Measurements from ENCODE around the gene USP24. TPM values are rescaled to one million over a fixed set of nuclear protein-coding genes. Genes with fewer than 3 reads are reported as not detected.
A peak's percentile ranks its signal among the peaks of the same experiment; 100 is the strongest.

USP24 gene
- total RNA-seq, 1 experiment from 2014 or later = 38.5 TPM

GRCh38 chr1:55155522-55155921 lies 59.6 kb downstream of the USP24 start:
- H3K4me1 ChIP-seq (ENCODE audit: insufficient read depth, low read length) = no peaks in the 10 kb centered on the region
- no peak overlapping the region for H3K4me3 ChIP-seq (ENCODE audit: low read length)
- no peak overlapping the region for H3K27ac ChIP-seq (ENCODE audit: low read length)
- ATAC-seq (no peak; the same call in 1 of the 2 replicates), DNase-seq (peak; percentile 50)
- H3F3A ChIP-seq (ENCODE audit: low read length, unreplicated experiment) = no peaks in the 10 kb centered on the region
- TF ChIP-seq EZH2 (IDR thresholded peaks at IDR 0.05; ENCODE audit: low read length, unreplicated experiment) = no peak
- no peak for TF ChIP-seq EZH2phosphoT487 (IDR thresholded peaks at IDR 0.05; ENCODE audit: borderline replicate concordance, low read length)
- TF ChIP-seq CTCF (conservative IDR thresholded peaks at IDR 0.05; ENCODE audit: low read depth, low read length) = no peak
- peaks cover 59% of the 10 kb centered on the region; the same call in 1 of the 2 replicates for H3K36me3 ChIP-seq (ENCODE audit: low read depth, low read length)
- POLR2A ChIA-PET (ENCODE audit: unreplicated experiment) = no interaction called here
- no peak overlapping the region for H3K9ac ChIP-seq (ENCODE audit: low read length)
- no peaks in the 10 kb centered on the region for H3K9me2 ChIP-seq (replicated peaks; ENCODE audit: low read length)
- CTCF ChIA-PET = no interaction called here
- H2AFZ ChIP-seq (ENCODE audit: low read length) = no peak overlapping the region
- no peak overlapping the region for H3K4me2 ChIP-seq (ENCODE audit: low read length)
- intact Hi-C loops (cut with micrococcal nuclease) = no loop called here
- no peaks in the 10 kb centered on the region for H4K20me1 ChIP-seq (ENCODE audit: low read length)
- H3K79me2 ChIP-seq (ENCODE audit: low read length) = no peaks in the 10 kb centered on the region
- no TSS peak for BruUV-seq (replicated peaks)
- H3K9me3 ChIP-seq (ENCODE audit: low read length) = no peaks in the 10 kb centered on the region
- H3K27me3 ChIP-seq (ENCODE audit: low read length) = no peaks in the 10 kb centered on the region

GRCh38 chr1:55154616-55155015 lies 60.5 kb downstream of the USP24 start:
- intact Hi-C loops (cut with micrococcal nuclease) = no loop called here
- TF ChIP-seq EZH2 (IDR thresholded peaks at IDR 0.05; ENCODE audit: low read length, unreplicated experiment) (no peak), CTCF (conservative IDR thresholded peaks at IDR 0.05; ENCODE audit: low read depth, low read length) (no peak), EZH2phosphoT487 (IDR thresholded peaks at IDR 0.05; ENCODE audit: borderline replicate concordance, low read length) (no peak)
- H3K36me3 ChIP-seq (ENCODE audit: low read depth, low read length) = peaks cover 54% of the 10 kb centered on the region; the same call in 1 of the 2 replicates
- BruUV-seq (replicated peaks) = no TSS peak
- H3K9ac ChIP-seq (ENCODE audit: low read length) = no peak overlapping the region
- no peak overlapping the region for H3K4me2 ChIP-seq (ENCODE audit: low read length)
- H3K79me2 ChIP-seq (ENCODE audit: low read length) = no peaks in the 10 kb centered on the region
- H3K9me3 ChIP-seq (ENCODE audit: low read length) = no peaks in the 10 kb centered on the region
- H3K27me3 ChIP-seq (ENCODE audit: low read length) = no peaks in the 10 kb centered on the region
- H3F3A ChIP-seq (ENCODE audit: low read length, unreplicated experiment) = no peaks in the 10 kb centered on the region
- no peaks in the 10 kb centered on the region for H4K20me1 ChIP-seq (ENCODE audit: low read length)
- H3K4me3 ChIP-seq (ENCODE audit: low read length) = no peak overlapping the region
- no peaks in the 10 kb centered on the region for H3K4me1 ChIP-seq (ENCODE audit: insufficient read depth, low read length)
- CTCF ChIA-PET = no interaction called here
- no peak overlapping the region for H3K27ac ChIP-seq (ENCODE audit: low read length)
- no peaks in the 10 kb centered on the region for H3K9me2 ChIP-seq (replicated peaks; ENCODE audit: low read length)
- DNase-seq (no peak), ATAC-seq (no peak)
- POLR2A ChIA-PET (ENCODE audit: unreplicated experiment) = no interaction called here
- H2AFZ ChIP-seq (ENCODE audit: low read length) = no peak overlapping the region

GRCh38 chr1:55153031-55153430 lies 62.1 kb downstream of the USP24 start:
- CTCF ChIA-PET = interaction anchor here (1.0 kb wide), 1 partner anchor 9 kb away, joined by 3 read pairs; no protein-coding TSS in a partner anchor
- DNase-seq = no peak
- POLR2A ChIA-PET (ENCODE audit: unreplicated experiment) = no interaction called here

More at GRCh38 chr1:55153031-55153430, 62.1 kb downstream of the USP24 start:
- ATAC-seq = no peak
- Histone ChIP-seq H3K79me2 (ENCODE audit: low read length) (no peaks in the 10 kb centered on the region), H3F3A (ENCODE audit: low read length, unreplicated experiment) (no peaks in the 10 kb centered on the region), H3K27ac (ENCODE audit: low read length) (no peak overlapping the region), H3K4me3 (ENCODE audit: low read length) (no peak overlapping the region), H2AFZ (ENCODE audit: low read length) (no peak overlapping the region), H3K9me3 (ENCODE audit: low read length) (no peaks in the 10 kb centered on the region), H3K4me2 (ENCODE audit: low read length) (no peak overlapping the region), H3K36me3 (ENCODE audit: low read depth, low read length) (peaks cover 41% of the 10 kb centered on the region), H3K9me2 (replicated peaks; ENCODE audit: low read length) (no peaks in the 10 kb centered on the region), H3K4me1 (ENCODE audit: insufficient read depth, low read length) (no peaks in the 10 kb centered on the region), H3K9ac (ENCODE audit: low read length) (no peak overlapping the region), H3K27me3 (ENCODE audit: low read length) (no peaks in the 10 kb centered on the region), H4K20me1 (ENCODE audit: low read length) (no peaks in the 10 kb centered on the region)
- intact Hi-C loops (cut with micrococcal nuclease) = no loop called here
- no TSS peak for BruUV-seq (replicated peaks)
- no peak for TF ChIP-seq EZH2 (IDR thresholded peaks at IDR 0.05; ENCODE audit: low read length, unreplicated experiment)
- no peak for TF ChIP-seq CTCF (conservative IDR thresholded peaks at IDR 0.05; ENCODE audit: low read depth, low read length)
- TF ChIP-seq EZH2phosphoT487 (IDR thresholded peaks at IDR 0.05; ENCODE audit: borderline replicate concordance, low read length) = no peak

All from PC-3 (cell line).